Type B pancreatic cell (in vitro differentiated cells): Measurements from ENCODE around the gene LIPA. TPM values are rescaled to one million over a fixed set of nuclear protein-coding genes. Genes with fewer than 3 reads are reported as not detected.
"Not testable (repeated sequence)": the region's sequence is repeated elsewhere in the genome, so short reads cannot be mapped to it uniquely, and the experiment has no call there.

ENCODE experiments used
- DNase-seq: peaks from one replicate; pipeline ENCODE4 v3.0.0; 2021; ENCODE audit warnings: mixed read lengths; ENCODE audit not compliant: unreplicated experiment; ENCODE audit errors: extremely low spot score
- H3K27ac Mint-ChIP-seq: 2 replicates; pipeline ENCODE4 v1.8.0; 2021; ENCODE audit warnings: mild to moderate bottlenecking, mixed read lengths
- H3K27me3 Mint-ChIP-seq: 2 replicates; pipeline ENCODE4 v1.8.0; 2021; ENCODE audit warnings: mixed read lengths
- H3K36me3 Mint-ChIP-seq: 2 replicates; pipeline ENCODE4 v1.8.0; 2021; ENCODE audit warnings: mixed read lengths
- H3K4me1 Mint-ChIP-seq: one replicate; pipeline ENCODE4 v1.8.0; 2021; ENCODE audit warnings: mixed read lengths; ENCODE audit not compliant: unreplicated experiment
- H3K4me3 Mint-ChIP-seq: 2 replicates; pipeline ENCODE4 v1.8.0; 2021; ENCODE audit warnings: mild to moderate bottlenecking, mixed read lengths
- H3K9me3 Mint-ChIP-seq: 2 replicates; pipeline ENCODE4 v1.8.0; 2021; ENCODE audit warnings: mixed read lengths
- CTCF ChIP-seq: fragments of 200-600 bp; sonication (generic); conservative IDR thresholded peaks from 2 replicates; pipeline ENCODE4 v1.5.0; 2021; ENCODE audit warnings: antibody characterized with exemption, mild to moderate bottlenecking
- total RNA-seq: library from RNA; stranded (reverse); gene quantifications from 2 replicates; pipeline ENCODE4 v1.2.1, GENCODE V29; 2021; ENCODE audit warnings: low replicate concordance

The LIPA gene
- total RNA-seq, 1 donor from 2014 or later: 46.4 TPM

- no peak for TF ChIP-seq CTCF
- Mint-ChIP-seq H3K36me3 (no peaks in the 10 kb centered on the region), H3K4me3 (no peak overlapping the region), H3K9me3 (no peaks in the 10 kb centered on the region), H3K27me3 (peaks cover 18% of the 10 kb centered on the region), H3K4me1 (peaks cover 8% of the 10 kb centered on the region), H3K27ac (no peak overlapping the region)
- no peak for DNase-seq
Observed at GRCh38 chr10:89204621-89205185, 46.9 kb downstream of the LIPA start.

- H3K27ac Mint-ChIP-seq: no peak overlapping the region
- no peaks in the 10 kb centered on the region for H3K9me3 Mint-ChIP-seq
- DNase-seq: no peak
- H3K4me1 Mint-ChIP-seq: peaks cover 8% of the 10 kb centered on the region
- H3K27me3 Mint-ChIP-seq: peaks cover 8% of the 10 kb centered on the region
- H3K36me3 Mint-ChIP-seq: no peaks in the 10 kb centered on the region
- no peak overlapping the region for H3K4me3 Mint-ChIP-seq
- TF ChIP-seq CTCF: no peak
Observed at GRCh38 chr10:89203237-89203636, 48.3 kb downstream of the LIPA start.

GRCh38 chr10:89202033-89202425 lies 49.5 kb downstream of the LIPA start:
- Mint-ChIP-seq H3K27ac (no peak overlapping the region), H3K4me1 (peaks cover 8% of the 10 kb centered on the region), H3K27me3 (peaks cover 5% of the 10 kb centered on the region), H3K36me3 (no peaks in the 10 kb centered on the region), H3K4me3 (no peak overlapping the region), H3K9me3 (no peaks in the 10 kb centered on the region)
- TF ChIP-seq CTCF: no peak
- DNase-seq: no peak

GRCh38 chr10:89201345-89202032 lies 50.1 kb downstream of the LIPA start:
- Mint-ChIP-seq H3K9me3 (no peaks in the 10 kb centered on the region), H3K27ac (no peak overlapping the region), H3K4me3 (no peak overlapping the region), H3K36me3 (no peaks in the 10 kb centered on the region), H3K27me3 (peaks cover 5% of the 10 kb centered on the region), H3K4me1 (peaks cover 4% of the 10 kb centered on the region)
- TF ChIP-seq CTCF: no peak
- DNase-seq: no peak

GRCh38 chr10:89197473-89197872 lies 54.1 kb downstream of the LIPA start:
- Mint-ChIP-seq H3K9me3 (no peaks in the 10 kb centered on the region), H3K27me3 (peaks cover 5% of the 10 kb centered on the region), H3K36me3 (no peaks in the 10 kb centered on the region), H3K27ac (no peak overlapping the region), H3K4me3 (no peak overlapping the region), H3K4me1 (no peaks in the 10 kb centered on the region)
- no peak for TF ChIP-seq CTCF
- no peak for DNase-seq

GRCh38 chr10:89191301-89191700 lies 60.3 kb downstream of the LIPA start:
- DNase-seq, H3K9me3 Mint-ChIP-seq, H3K4me3 Mint-ChIP-seq, H3K4me1 Mint-ChIP-seq, H3K27ac Mint-ChIP-seq, H3K27me3 Mint-ChIP-seq, H3K36me3 Mint-ChIP-seq: not testable (repeated sequence)
